H1 (cell line): ENCODE data around the gene CELF3.
"Not testable (repeated sequence)": the region's sequence is repeated elsewhere in the genome, so short reads cannot be mapped to it uniquely, and the experiment has no call there.

Experiments
- CEBPB ChIP-seq: IDR thresholded peaks from 2 replicates; pipeline ENCODE4 v1.6.1; 2012; ENCODE audit warnings: low read depth, low read length
- CHD1 ChIP-seq: IDR thresholded peaks from 2 replicates; pipeline ENCODE4 v1.6.1; 2012; ENCODE audit warnings: low read depth, low read length, improper control_type of control experiment
- POLR2A ChIP-seq, 2 experiments: IDR thresholded peaks; 1 replicate in 1 of 2; 2 replicates in 1 of 2; pipeline ENCODE4 v1.6.1; 2011; ENCODE audit warnings: low read depth in 2 of 2, low read length in 2 of 2, mild to moderate bottlenecking in 2 of 2; ENCODE audit errors: control extremely low read depth in 1 of 2
- POU5F1 ChIP-seq: IDR thresholded peaks from 2 replicates; pipeline ENCODE4 v1.6.1; 2011; ENCODE audit warnings: low read depth, mild to moderate bottlenecking, low read length, moderate library complexity

DNA sequence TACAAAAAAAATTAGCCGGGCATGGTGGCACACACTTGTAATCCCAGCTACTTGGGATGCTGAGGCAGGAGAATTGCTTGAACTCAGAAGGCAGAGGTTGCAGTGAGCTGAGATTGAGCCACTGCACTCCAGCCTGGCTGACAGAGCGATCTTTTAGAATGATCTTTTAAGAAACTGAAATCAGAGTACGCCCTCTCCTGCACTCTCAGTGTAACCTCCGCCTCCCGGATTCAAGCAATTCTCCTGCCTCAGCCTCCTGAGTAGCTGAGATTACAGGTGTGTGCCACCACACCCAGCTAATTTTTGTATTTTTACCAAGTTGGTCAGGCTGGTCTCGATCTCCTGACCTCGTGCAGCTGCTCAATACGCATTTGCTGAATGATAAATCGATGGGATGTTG is 17.4 kb upstream of the CELF3 start:
- not testable (repeated sequence) for TF ChIP-seq POU5F1; CHD1; POLR2A (IDR thresholded peaks at IDR 0.05; ENCODE audit: control extremely low read depth in 1 of 2, low read depth in 2 of 2, low read length in 2 of 2); CEBPB
